Thyroid gland (tissue), 4 donors: ENCODE data around the gene HECTD2. TPM values are rescaled to one million over a fixed set of nuclear protein-coding genes. Genes with fewer than 3 reads are reported as not detected.
A peak's percentile ranks its signal among the peaks of the same experiment; 100 is the strongest.
"Not testable (repeated sequence)": the region's sequence is repeated elsewhere in the genome, so short reads cannot be mapped to it uniquely, and the experiment has no call there.

Experiments used
- DNase-seq, 2 donors: peaks; one replicate each; pipeline ENCODE4 v3.0.0-alpha.2; 2019
- H3K27ac ChIP-seq, 3 donors: fragments of 200-600 bp; sonication (generic); 1 replicate in 2 of 3; 2 replicates in 1 of 3; pipeline ENCODE4 v1.5.1; 2016 to 2019; ENCODE audit warnings: mild to moderate bottlenecking in 1 of 3, moderate library complexity in 1 of 3
- H3K27me3 ChIP-seq: fragments of 200-600 bp; sonication (generic); one replicate; pipeline ENCODE4 v1.5.1; 2019
- H3K36me3 ChIP-seq, 2 donors: fragments of 200-600 bp; sonication (generic); one replicate each; pipeline ENCODE4 v1.5.1; 2016 to 2019
- H3K4me1 ChIP-seq, 2 donors: fragments of 200-600 bp; sonication (generic); one replicate each; pipeline ENCODE4 v1.5.1; 2017 to 2019
- H3K4me3 ChIP-seq, 3 donors: fragments of 200-600 bp; sonication (generic); replicated peaks in 1 of 3; 1 replicate in 2 of 3; 2 replicates in 1 of 3; pipeline ENCODE4 v1.5.1; 2016; ENCODE audit warnings: mild to moderate bottlenecking in 1 of 3
- H3K9me3 ChIP-seq: fragments of 200-600 bp; sonication (generic); one replicate; pipeline ENCODE4 v1.5.1; 2017
- POLR2A ChIP-seq, 2 donors: fragments of 450-650 bp; IDR thresholded peaks; one replicate each; pipeline ENCODE4 v1.6.1; 2017; ENCODE audit warnings: antibody characterized with exemption in 2 of 2, mild to moderate bottlenecking in 2 of 2, moderate library complexity in 1 of 2
- WGBS, 2 donors: methylation state at CpG; one replicate each; pipeline ENCODE4 v1.1.5; 2017; 5-methylcytosine and 5-hydroxymethylcytosine counted together
- intact Hi-C: fragments of 100-400 bp; cut with DNase I; formaldehyde crosslinking; loops from one replicate; pipeline ENCODE4 v1.15.1; 2023
- total RNA-seq, 4 donors: library from RNA; depleted of rRNA; stranded (reverse); fragments of >200 nt; gene quantifications; one replicate each; pipeline ENCODE4 v1.2.3, GENCODE V29; 2016
- TF ChIP-seq, protein P1 (sequence below), 6 experiments: fragments of 200-600 bp in 3 of 6; fragments of 450-650 bp in 3 of 6; sonication (generic) in 3 of 6; IDR thresholded peaks; one replicate each; pipeline ENCODE4 v1.5.1; 2016 to 2019; ENCODE audit warnings: antibody characterized with exemption in 6 of 6, mild to moderate bottlenecking in 2 of 6, inconsistent platforms in 1 of 6, moderate library complexity in 1 of 6

HECTD2 gene
- total RNA-seq, 4 donors from 2014 or later = 16.0 to 25.2 (median 20.6) TPM

DNA sequence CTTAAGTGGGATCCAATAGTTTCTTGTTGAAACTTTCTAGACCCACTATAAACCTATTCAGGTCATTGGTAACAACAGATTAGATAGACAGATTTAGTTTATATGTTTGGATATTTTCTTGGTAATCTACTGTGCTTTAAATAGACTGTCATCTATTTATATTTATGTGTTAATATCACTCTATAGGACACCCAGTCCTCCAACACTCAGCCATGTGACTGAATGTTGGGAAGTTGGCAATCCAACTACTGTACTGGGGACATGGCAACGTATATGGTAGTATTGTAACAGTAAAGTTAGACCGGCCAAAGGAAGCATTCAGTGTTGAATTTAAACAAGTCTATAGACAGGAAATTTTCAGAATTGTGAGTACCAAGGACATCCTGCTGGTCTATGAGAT lies 42.6 kb upstream of the HECTD2 start:
- Histone ChIP-seq H3K27ac (no peak overlapping the region), H3K9me3 (no peaks in the 10 kb centered on the region), H3K4me1 (no peaks in the 10 kb centered on the region), H3K36me3 (no peaks in the 10 kb centered on the region), H3K27me3 (no peaks in the 10 kb centered on the region), H3K4me3 (no peak overlapping the region)
- 77% methylated on average over 2 of the region's 2 CpGs for WGBS, 2 donors
- intact Hi-C loops = no loop called here
- DNase-seq = no peak
- no peak for TF ChIP-seq POLR2A (IDR thresholded peaks at IDR 0.05)
- TF ChIP-seq, protein P1, sequence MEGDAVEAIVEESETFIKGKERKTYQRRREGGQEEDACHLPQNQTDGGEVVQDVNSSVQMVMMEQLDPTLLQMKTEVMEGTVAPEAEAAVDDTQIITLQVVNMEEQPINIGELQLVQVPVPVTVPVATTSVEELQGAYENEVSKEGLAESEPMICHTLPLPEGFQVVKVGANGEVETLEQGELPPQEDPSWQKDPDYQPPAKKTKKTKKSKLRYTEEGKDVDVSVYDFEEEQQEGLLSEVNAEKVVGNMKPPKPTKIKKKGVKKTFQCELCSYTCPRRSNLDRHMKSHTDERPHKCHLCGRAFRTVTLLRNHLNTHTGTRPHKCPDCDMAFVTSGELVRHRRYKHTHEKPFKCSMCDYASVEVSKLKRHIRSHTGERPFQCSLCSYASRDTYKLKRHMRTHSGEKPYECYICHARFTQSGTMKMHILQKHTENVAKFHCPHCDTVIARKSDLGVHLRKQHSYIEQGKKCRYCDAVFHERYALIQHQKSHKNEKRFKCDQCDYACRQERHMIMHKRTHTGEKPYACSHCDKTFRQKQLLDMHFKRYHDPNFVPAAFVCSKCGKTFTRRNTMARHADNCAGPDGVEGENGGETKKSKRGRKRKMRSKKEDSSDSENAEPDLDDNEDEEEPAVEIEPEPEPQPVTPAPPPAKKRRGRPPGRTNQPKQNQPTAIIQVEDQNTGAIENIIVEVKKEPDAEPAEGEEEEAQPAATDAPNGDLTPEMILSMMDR (IDR thresholded peaks at IDR 0.05) = no peak

DNA sequence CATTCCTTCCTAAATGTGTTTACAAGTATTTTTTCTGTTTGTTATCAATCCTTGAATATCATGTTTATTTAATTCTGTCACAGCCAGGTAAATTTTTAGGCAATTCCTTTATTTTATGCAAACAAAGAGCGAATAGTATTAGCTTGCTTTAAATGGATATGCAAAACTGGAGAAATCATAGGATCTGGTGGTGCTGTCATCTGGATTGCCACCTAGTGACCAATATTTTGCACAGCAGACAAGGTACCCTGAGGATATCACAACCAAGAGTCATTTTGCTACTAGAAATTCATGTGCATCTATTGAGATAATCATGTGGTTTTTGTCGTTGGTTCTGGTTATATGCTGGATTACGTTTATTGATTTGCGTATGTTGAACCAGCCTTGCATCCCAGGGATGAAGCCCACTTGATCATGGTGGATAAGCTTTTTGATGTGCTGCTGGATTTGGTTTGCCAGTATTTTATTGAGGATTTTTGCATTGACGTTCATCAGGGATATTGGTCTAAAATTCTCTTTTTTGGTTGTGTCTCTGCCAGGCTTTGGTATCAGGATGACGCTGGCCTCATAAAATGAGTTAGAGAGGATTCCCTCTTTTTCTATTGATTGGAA lies 40.1 kb upstream of the HECTD2 start:
- H3K4me1 ChIP-seq, H3K27me3 ChIP-seq, DNase-seq, H3K36me3 ChIP-seq, H3K27ac ChIP-seq, H3K4me3 ChIP-seq, H3K9me3 ChIP-seq, intact Hi-C loops: not testable (repeated sequence)
- WGBS, 2 donors = 86 to 88% methylated on average over 6 of the region's 6 CpGs
- TF ChIP-seq, protein P1 (IDR thresholded peaks at IDR 0.05) = peak in 2 of 6 experiments; percentile 21 to 26

DNA sequence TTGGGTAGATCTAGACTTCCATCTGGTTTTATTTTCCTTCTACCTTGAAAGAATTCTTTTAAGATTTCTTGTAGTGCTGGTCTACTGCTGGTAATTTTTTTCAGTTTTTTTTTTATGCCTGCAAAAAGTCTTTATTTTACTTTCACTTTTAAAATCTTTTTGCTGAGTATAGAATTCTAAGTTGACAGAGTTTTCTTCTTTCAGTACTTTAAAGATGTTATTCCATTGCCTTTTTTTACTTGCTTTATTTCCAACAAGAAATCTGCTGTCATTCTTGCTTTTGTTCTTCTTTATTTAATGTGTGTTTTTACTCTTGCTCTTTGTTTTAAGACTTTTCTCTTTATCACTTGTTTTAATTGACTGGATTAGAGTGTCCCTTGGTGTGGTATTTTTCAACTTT lies 36.1 kb upstream of the HECTD2 start:
- intact Hi-C loops = no loop called here
- TF ChIP-seq, protein P1 (IDR thresholded peaks at IDR 0.05) = no peak
- no peak for TF ChIP-seq POLR2A (IDR thresholded peaks at IDR 0.05)
- no peaks in the 10 kb centered on the region for H3K36me3 ChIP-seq

DNA sequence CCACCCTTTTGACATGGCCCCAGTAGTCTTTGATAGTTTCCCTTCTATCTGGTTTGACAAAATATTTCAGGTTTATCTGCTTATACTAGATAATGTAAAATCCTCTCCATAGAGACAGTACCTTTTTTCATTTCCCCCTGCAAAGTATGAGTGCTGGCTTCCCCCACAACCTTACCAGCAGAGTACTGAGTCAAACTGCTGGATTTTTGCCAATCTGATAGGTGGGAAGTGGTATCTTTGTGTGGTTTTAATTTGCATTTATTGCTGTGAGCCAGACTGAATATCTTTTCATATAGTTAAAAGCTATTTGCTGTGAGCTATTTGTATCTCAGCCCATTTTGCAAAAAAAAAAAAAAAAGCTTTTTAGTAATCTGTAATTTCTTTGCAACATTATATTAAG lies 32.1 kb upstream of the HECTD2 start:
- intact Hi-C loops = no loop called here
- Histone ChIP-seq H3K27me3 (no peaks in the 10 kb centered on the region), H3K9me3 (peaks cover 4% of the 10 kb centered on the region), H3K36me3 (no peaks in the 10 kb centered on the region), H3K4me3 (no peak overlapping the region), H3K27ac (no peak overlapping the region), H3K4me1 (no peaks in the 10 kb centered on the region)
- DNase-seq = no peak
- TF ChIP-seq, protein P1 (IDR thresholded peaks at IDR 0.05) = no peak
- no peak for TF ChIP-seq POLR2A (IDR thresholded peaks at IDR 0.05)

More for the DNA sequence above, 36.1 kb upstream of the HECTD2 start:
- H3K27ac ChIP-seq = no peak overlapping the region
- no peaks in the 10 kb centered on the region for H3K27me3 ChIP-seq
- no peaks in the 10 kb centered on the region for H3K4me1 ChIP-seq
- no peak for DNase-seq
- H3K9me3 ChIP-seq = peaks cover 4% of the 10 kb centered on the region
- H3K4me3 ChIP-seq = no peak overlapping the region

DNA sequence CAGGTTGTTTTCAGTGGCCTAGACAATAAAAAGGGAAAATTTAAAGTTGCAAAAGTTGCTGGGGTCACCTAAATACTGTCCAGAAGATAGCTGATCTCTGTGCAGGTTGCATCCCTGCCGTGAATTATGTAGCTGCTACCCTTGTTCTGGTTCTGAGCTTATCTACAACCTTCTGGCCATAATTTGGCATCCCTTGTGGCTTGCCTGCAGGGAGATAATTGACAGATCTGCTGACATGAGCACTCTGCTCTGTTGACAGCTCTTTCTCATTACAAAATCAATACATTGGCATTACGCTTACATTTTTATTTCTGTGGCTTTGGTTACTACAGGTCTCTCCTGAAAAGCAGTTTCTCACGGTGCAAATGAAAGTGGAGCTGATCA lies 29.3 kb upstream of the HECTD2 start:
- no peak overlapping the region for H3K4me3 ChIP-seq
- intact Hi-C loops = loop anchor here (10.0 kb wide), 1 partner anchor 254 kb away; the partner anchor contains the start of gene PPP1R3C
- WGBS, 2 donors = 70 to 74% methylated on average over 3 of the region's 3 CpGs

More for the DNA sequence above, 29.3 kb upstream of the HECTD2 start:
- Histone ChIP-seq H3K36me3 (no peaks in the 10 kb centered on the region), H3K9me3 (no peaks in the 10 kb centered on the region), H3K27ac (no peak overlapping the region), H3K27me3 (no peaks in the 10 kb centered on the region), H3K4me1 (no peaks in the 10 kb centered on the region)
- TF ChIP-seq POLR2A (IDR thresholded peaks at IDR 0.05) = no peak
- TF ChIP-seq, protein P1 (IDR thresholded peaks at IDR 0.05) = no peak
- no peak for DNase-seq
